Measurements from ENCODE around the gene ASTL. TPM values are rescaled to one million over a fixed set of nuclear protein-coding genes. Genes with fewer than 3 reads are reported as not detected.

ASTL gene
- total and polyA plus RNA-seq, 2 of the 13 experiments (the other 11 are each of a cell fraction or from before 2014, with no cell fraction given): not detected

DNA sequence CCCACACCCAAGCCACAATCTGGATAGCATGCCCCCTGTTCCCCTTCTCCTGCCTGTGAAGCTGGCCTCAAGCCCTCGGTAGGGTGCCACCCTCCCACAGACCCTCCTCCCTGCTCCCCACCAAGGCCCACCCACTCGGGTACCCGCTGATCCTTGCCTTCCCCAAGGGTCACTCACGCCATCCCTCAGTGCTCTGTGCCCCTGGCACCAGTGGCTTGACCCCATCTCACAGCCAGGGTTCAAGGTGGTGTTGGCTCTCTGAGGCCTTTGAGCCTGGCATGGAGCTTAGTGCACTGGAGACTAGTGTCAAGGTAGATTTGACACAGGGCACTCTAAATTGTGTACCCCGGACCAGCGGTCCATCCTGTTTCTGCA is 33.8 kb downstream of the ASTL start:
- CTCF ChIA-PET (ENCODE audit: low intra/inter-chr PET ratio, low total read pairs): no interaction called here
- intact Hi-C loops (cut with micrococcal nuclease; ENCODE audit: unreplicated experiment): no loop called here
- no peak overlapping the region for H3K27ac ChIP-seq (ENCODE audit: extremely low read length, insufficient read depth, low read length)
- in situ Hi-C loops (cut with HindIII; ENCODE audit: extremely low pct_ligation_motif_present, low pct_unique_long_range_greater_than_20kb): loop anchor here (25.0 kb wide), 2 partner anchors 92 to 267 kb away; no protein-coding TSS in a partner anchor
- no peak for TF ChIP-seq NCOA5 (CRISPR knock-in tag; IDR thresholded peaks at IDR 0.05)
- TF ChIP-seq ERF (CRISPR knock-in tag; IDR thresholded peaks at IDR 0.05): no peak
- TF ChIP-seq MTF2 (CRISPR knock-in tag; IDR thresholded peaks at IDR 0.05; ENCODE audit: borderline replicate concordance): no peak
- TF ChIP-seq HDAC2 (CRISPR knock-in tag; IDR thresholded peaks at IDR 0.05): no peak
- no peak for TF ChIP-seq MAFK (conservative IDR thresholded peaks at IDR 0.05 in 1 of 2, IDR thresholded peaks at IDR 0.05 in 1 of 2; ENCODE audit: low read length in 2 of 2)
- no peak for TF ChIP-seq PHF20 (CRISPR knock-in tag; IDR thresholded peaks at IDR 0.05)
- TF ChIP-seq, protein P1, sequence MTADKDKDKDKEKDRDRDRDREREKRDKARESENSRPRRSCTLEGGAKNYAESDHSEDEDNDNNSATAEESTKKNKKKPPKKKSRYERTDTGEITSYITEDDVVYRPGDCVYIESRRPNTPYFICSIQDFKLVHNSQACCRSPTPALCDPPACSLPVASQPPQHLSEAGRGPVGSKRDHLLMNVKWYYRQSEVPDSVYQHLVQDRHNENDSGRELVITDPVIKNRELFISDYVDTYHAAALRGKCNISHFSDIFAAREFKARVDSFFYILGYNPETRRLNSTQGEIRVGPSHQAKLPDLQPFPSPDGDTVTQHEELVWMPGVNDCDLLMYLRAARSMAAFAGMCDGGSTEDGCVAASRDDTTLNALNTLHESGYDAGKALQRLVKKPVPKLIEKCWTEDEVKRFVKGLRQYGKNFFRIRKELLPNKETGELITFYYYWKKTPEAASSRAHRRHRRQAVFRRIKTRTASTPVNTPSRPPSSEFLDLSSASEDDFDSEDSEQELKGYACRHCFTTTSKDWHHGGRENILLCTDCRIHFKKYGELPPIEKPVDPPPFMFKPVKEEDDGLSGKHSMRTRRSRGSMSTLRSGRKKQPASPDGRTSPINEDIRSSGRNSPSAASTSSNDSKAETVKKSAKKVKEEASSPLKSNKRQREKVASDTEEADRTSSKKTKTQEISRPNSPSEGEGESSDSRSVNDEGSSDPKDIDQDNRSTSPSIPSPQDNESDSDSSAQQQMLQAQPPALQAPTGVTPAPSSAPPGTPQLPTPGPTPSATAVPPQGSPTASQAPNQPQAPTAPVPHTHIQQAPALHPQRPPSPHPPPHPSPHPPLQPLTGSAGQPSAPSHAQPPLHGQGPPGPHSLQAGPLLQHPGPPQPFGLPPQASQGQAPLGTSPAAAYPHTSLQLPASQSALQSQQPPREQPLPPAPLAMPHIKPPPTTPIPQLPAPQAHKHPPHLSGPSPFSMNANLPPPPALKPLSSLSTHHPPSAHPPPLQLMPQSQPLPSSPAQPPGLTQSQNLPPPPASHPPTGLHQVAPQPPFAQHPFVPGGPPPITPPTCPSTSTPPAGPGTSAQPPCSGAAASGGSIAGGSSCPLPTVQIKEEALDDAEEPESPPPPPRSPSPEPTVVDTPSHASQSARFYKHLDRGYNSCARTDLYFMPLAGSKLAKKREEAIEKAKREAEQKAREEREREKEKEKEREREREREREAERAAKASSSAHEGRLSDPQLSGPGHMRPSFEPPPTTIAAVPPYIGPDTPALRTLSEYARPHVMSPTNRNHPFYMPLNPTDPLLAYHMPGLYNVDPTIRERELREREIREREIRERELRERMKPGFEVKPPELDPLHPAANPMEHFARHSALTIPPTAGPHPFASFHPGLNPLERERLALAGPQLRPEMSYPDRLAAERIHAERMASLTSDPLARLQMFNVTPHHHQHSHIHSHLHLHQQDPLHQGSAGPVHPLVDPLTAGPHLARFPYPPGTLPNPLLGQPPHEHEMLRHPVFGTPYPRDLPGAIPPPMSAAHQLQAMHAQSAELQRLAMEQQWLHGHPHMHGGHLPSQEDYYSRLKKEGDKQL (CRISPR knock-in tag; IDR thresholded peaks at IDR 0.05; ENCODE audit: low read depth): no peak
- TF ChIP-seq ZMYM2 (CRISPR knock-in tag; IDR thresholded peaks at IDR 0.05): no peak
- TF ChIP-seq ZFP1 (CRISPR knock-in tag; IDR thresholded peaks at IDR 0.05): no peak
- TF ChIP-seq CBX5 (CRISPR knock-in tag; IDR thresholded peaks at IDR 0.05; ENCODE audit: borderline replicate concordance): no peak
- TF ChIP-seq PRMT3 (CRISPR knock-in tag; IDR thresholded peaks at IDR 0.05; ENCODE audit: borderline replicate concordance, low read depth): no peak
- TF ChIP-seq, protein P2, sequence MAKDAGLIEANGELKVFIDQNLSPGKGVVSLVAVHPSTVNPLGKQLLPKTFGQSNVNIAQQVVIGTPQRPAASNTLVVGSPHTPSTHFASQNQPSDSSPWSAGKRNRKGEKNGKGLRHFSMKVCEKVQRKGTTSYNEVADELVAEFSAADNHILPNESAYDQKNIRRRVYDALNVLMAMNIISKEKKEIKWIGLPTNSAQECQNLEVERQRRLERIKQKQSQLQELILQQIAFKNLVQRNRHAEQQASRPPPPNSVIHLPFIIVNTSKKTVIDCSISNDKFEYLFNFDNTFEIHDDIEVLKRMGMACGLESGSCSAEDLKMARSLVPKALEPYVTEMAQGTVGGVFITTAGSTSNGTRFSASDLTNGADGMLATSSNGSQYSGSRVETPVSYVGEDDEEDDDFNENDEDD (CRISPR knock-in tag; IDR thresholded peaks at IDR 0.05; ENCODE audit: borderline replicate concordance): no peak
- TF ChIP-seq RAD21 (CRISPR knock-in tag; IDR thresholded peaks at IDR 0.05): no peak
- WGBS (ENCODE audit: low lambda C conversion rate): 23% methylated on average over 5 of the region's 6 CpGs
- peaks cover 24% of the 10 kb centered on the region for H3K4me1 ChIP-seq (ENCODE audit: insufficient read depth, low read length)
- no peak overlapping the region for H2AFZ ChIP-seq (ENCODE audit: low read length)
- no peak overlapping the region for H3K4me3 ChIP-seq (replicated peaks in 1 of 3; ENCODE audit: insufficient read depth in 1 of 3, low read depth in 2 of 3, low read length in 3 of 3)
- ATAC-seq: no peak
- H3K79me2 ChIP-seq (ENCODE audit: insufficient read depth, low read length): no peaks in the 10 kb centered on the region
- POLR2A ChIA-PET: no interaction called here
- DNase-seq (ENCODE audit: low spot score): no peak
- FAIRE-seq: no peak
- H3K9ac ChIP-seq (ENCODE audit: insufficient read depth, low read depth, low read length): no peak overlapping the region
- no TSS peak for BruUV-seq (replicated peaks)
- H3K27me3 ChIP-seq (ENCODE audit: control insufficient read depth in 1 of 2, insufficient read depth in 2 of 2, low read length in 2 of 2): peaks cover 5 to 11% of the 10 kb centered on the region in 2 experiments; a peak in 1 of 5 replicates
- H3K4me2 ChIP-seq (ENCODE audit: low read depth, low read length): no peak overlapping the region
- no peaks in the 10 kb centered on the region for H4K20me1 ChIP-seq (ENCODE audit: insufficient read depth, low read length)
- H3K36me3 ChIP-seq (replicated peaks in 1 of 2; ENCODE audit: control insufficient read depth in 1 of 2, insufficient read depth in 2 of 2, low read length in 2 of 2): no peaks in the 10 kb centered on the region
- H3K9me3 ChIP-seq (ENCODE audit: low read length): no peaks in the 10 kb centered on the region
